Measurements from ENCODE around the gene HOOK1. TPM values are rescaled to one million over a fixed set of nuclear protein-coding genes. Genes with fewer than 3 reads are reported as not detected.

Gene HOOK1
- total and polyA plus RNA-seq, 2 of the 13 experiments (the other 11 are each of a cell fraction or from before 2014, with no cell fraction given): 11.3 to 24.2 TPM

DNA sequence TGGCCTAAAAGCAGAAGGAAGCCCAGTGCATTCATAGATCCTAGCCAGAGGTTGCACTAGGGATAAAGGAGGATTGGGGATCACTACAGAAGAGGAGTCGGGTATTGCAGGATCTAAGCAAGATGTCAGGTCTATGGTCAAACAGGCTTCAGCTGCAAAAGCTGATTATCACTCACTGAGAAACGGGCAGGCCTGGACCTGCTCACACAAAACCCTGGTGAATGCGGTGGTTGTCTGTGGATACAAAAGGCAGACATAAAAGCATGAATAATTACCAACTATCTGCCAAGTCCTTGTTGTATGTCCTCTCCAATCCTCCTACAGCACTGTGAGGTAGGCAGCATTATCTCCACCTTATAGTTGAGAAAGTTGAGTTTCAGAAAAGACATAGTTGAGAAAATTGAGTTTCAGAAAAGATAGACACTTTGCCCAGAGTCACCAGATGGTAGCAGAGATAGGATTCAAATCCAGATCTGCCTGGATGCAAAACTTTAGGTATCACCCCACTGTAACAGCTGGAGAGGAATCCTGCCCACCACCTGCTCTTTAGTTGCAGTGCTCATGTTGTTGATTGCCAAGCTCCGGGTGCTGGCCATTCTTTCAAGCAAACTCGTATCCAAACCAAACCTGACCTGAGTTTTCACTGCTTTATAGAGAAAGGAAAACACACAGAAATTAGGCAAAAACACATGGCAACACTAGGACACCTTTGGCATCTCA, 49.6 kb upstream of the HOOK1 start:
- ChIA-PET CTCF (ENCODE audit: low intra/inter-chr PET ratio, low total read pairs) (no interaction called here), POLR2A (no interaction called here)
- Histone ChIP-seq H3K4me1 (ENCODE audit: insufficient read depth, low read length) (peaks cover 11% of the 10 kb centered on the region), H3K4me3 (replicated peaks in 1 of 3; ENCODE audit: insufficient read depth in 1 of 3, low read depth in 2 of 3, low read length in 3 of 3) (no peak overlapping the region), H3K27ac (ENCODE audit: extremely low read length, insufficient read depth, low read length) (no peak overlapping the region), H2AFZ (ENCODE audit: low read length) (no peak overlapping the region), H3K79me2 (ENCODE audit: insufficient read depth, low read length) (no peaks in the 10 kb centered on the region), H3K9me3 (ENCODE audit: low read length) (no peaks in the 10 kb centered on the region), H3K36me3 (replicated peaks in 1 of 2; ENCODE audit: control insufficient read depth in 1 of 2, insufficient read depth in 2 of 2, low read length in 2 of 2) (no peaks in the 10 kb centered on the region; a peak in 1 of 5 replicates), H3K27me3 (ENCODE audit: control insufficient read depth in 1 of 2, insufficient read depth in 2 of 2, low read length in 2 of 2) (no peaks in the 10 kb centered on the region), H3K4me2 (ENCODE audit: low read depth, low read length) (no peak overlapping the region), H3K9ac (ENCODE audit: insufficient read depth, low read depth, low read length) (no peak overlapping the region), H4K20me1 (ENCODE audit: insufficient read depth, low read length) (no peaks in the 10 kb centered on the region)
- BruUV-seq (replicated peaks): no TSS peak
- 79% methylated on average over 5 of the region's 5 CpGs for WGBS (ENCODE audit: low lambda C conversion rate)
- ATAC-seq (no peak), FAIRE-seq (no peak), DNase-seq (ENCODE audit: low spot score) (no peak)
- intact Hi-C loops (cut with micrococcal nuclease; ENCODE audit: unreplicated experiment): no loop called here
- in situ Hi-C loops (cut with HindIII; ENCODE audit: extremely low pct_ligation_motif_present, low pct_unique_long_range_greater_than_20kb): no loop called here
- TF ChIP-seq, protein P1, sequence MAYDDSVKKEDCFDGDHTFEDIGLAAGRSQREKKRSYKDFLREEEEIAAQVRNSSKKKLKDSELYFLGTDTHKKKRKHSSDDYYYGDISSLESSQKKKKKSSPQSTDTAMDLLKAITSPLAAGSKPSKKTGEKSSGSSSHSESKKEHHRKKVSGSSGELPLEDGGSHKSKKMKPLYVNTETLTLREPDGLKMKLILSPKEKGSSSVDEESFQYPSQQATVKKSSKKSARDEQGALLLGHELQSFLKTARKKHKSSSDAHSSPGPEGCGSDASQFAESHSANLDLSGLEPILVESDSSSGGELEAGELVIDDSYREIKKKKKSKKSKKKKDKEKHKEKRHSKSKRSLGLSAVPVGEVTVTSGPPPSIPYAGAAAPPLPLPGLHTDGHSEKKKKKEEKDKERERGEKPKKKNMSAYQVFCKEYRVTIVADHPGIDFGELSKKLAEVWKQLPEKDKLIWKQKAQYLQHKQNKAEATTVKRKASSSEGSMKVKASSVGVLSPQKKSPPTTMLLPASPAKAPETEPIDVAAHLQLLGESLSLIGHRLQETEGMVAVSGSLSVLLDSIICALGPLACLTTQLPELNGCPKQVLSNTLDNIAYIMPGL (CRISPR knock-in tag; IDR thresholded peaks at IDR 0.05; ENCODE audit: borderline replicate concordance in 1 of 2, low read depth in 1 of 2): no peak
- TF ChIP-seq ZNF460 (CRISPR knock-in tag; IDR thresholded peaks at IDR 0.05; ENCODE audit: borderline replicate concordance) (no peak), SRSF9 (IDR thresholded peaks at IDR 0.05; ENCODE audit: borderline replicate concordance, insufficient read depth, low read depth, low read length, poor library complexity, severe bottlenecking) (no peak), HMG20A (CRISPR knock-in tag; IDR thresholded peaks at IDR 0.05; ENCODE audit: borderline replicate concordance) (no peak), CBX1 (IDR thresholded peaks at IDR 0.05; ENCODE audit: low read depth) (no peak), YEATS4 (CRISPR knock-in tag; IDR thresholded peaks at IDR 0.05; ENCODE audit: borderline replicate concordance) (no peak), ZNF207 (IDR thresholded peaks at IDR 0.05; ENCODE audit: borderline replicate concordance) (no peak)
- TF ChIP-seq, protein P2, sequence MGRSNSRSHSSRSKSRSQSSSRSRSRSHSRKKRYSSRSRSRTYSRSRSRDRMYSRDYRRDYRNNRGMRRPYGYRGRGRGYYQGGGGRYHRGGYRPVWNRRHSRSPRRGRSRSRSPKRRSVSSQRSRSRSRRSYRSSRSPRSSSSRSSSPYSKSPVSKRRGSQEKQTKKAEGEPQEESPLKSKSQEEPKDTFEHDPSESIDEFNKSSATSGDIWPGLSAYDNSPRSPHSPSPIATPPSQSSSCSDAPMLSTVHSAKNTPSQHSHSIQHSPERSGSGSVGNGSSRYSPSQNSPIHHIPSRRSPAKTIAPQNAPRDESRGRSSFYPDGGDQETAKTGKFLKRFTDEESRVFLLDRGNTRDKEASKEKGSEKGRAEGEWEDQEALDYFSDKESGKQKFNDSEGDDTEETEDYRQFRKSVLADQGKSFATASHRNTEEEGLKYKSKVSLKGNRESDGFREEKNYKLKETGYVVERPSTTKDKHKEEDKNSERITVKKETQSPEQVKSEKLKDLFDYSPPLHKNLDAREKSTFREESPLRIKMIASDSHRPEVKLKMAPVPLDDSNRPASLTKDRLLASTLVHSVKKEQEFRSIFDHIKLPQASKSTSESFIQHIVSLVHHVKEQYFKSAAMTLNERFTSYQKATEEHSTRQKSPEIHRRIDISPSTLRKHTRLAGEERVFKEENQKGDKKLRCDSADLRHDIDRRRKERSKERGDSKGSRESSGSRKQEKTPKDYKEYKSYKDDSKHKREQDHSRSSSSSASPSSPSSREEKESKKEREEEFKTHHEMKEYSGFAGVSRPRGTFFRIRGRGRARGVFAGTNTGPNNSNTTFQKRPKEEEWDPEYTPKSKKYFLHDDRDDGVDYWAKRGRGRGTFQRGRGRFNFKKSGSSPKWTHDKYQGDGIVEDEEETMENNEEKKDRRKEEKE (IDR thresholded peaks at IDR 0.05): no peak
- TF ChIP-seq, protein P3, sequence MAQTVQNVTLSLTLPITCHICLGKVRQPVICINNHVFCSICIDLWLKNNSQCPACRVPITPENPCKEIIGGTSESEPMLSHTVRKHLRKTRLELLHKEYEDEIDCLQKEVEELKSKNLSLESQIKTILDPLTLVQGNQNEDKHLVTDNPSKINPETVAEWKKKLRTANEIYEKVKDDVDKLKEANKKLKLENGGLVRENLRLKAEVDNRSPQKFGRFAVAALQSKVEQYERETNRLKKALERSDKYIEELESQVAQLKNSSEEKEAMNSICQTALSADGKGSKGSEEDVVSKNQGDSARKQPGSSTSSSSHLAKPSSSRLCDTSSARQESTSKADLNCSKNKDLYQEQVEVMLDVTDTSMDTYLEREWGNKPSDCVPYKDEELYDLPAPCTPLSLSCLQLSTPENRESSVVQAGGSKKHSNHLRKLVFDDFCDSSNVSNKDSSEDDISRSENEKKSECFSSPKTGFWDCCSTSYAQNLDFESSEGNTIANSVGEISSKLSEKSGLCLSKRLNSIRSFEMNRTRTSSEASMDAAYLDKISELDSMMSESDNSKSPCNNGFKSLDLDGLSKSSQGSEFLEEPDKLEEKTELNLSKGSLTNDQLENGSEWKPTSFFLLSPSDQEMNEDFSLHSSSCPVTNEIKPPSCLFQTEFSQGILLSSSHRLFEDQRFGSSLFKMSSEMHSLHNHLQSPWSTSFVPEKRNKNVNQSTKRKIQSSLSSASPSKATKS (CRISPR knock-in tag; IDR thresholded peaks at IDR 0.05): no peak
- TF ChIP-seq, protein P4, sequence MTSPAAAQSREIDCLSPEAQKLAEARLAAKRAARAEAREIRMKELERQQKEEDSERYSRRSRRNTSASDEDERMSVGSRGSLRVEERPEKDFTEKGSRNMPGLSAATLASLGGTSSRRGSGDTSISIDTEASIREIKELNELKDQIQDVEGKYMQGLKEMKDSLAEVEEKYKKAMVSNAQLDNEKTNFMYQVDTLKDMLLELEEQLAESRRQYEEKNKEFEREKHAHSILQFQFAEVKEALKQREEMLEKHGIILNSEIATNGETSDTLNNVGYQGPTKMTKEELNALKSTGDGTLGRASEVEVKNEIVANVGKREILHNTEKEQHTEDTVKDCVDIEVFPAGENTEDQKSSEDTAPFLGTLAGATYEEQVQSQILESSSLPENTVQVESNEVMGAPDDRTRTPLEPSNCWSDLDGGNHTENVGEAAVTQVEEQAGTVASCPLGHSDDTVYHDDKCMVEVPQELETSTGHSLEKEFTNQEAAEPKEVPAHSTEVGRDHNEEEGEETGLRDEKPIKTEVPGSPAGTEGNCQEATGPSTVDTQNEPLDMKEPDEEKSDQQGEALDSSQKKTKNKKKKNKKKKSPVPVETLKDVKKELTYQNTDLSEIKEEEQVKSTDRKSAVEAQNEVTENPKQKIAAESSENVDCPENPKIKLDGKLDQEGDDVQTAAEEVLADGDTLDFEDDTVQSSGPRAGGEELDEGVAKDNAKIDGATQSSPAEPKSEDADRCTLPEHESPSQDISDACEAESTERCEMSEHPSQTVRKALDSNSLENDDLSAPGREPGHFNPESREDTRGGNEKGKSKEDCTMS (CRISPR knock-in tag; conservative IDR thresholded peaks at IDR 0.05): no peak
- TF ChIP-seq, protein P5, sequence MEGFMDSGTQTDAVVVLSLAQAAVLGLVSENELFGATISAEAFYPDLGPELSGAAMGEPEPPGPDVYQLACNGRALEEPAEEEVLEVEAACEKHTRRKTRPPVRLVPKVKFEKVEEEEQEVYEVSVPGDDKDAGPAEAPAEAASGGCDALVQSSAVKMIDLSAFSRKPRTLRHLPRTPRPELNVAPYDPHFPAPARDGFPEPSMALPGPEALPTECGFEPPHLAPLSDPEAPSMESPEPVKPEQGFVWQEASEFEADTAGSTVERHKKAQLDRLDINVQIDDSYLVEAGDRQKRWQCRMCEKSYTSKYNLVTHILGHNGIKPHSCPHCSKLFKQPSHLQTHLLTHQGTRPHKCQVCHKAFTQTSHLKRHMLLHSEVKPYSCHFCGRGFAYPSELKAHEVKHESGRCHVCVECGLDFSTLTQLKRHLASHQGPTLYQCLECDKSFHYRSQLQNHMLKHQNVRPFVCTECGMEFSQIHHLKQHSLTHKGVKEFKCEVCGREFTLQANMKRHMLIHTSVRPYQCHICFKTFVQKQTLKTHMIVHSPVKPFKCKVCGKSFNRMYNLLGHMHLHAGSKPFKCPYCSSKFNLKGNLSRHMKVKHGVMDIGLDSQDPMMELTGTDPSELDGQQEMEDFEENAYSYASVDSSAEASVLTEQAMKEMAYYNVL (CRISPR knock-in tag; IDR thresholded peaks at IDR 0.05; ENCODE audit: borderline replicate concordance): no peak

Measured in HepG2 (cell line).